ENCODE measurements around the gene P2RX6. TPM values are rescaled to one million over a fixed set of nuclear protein-coding genes. Genes with fewer than 3 reads are reported as not detected.

The P2RX6 gene
- total and polyA plus RNA-seq, 4 donors, result 0.05 to 0.59 (median 0.33) TPM

DNA sequence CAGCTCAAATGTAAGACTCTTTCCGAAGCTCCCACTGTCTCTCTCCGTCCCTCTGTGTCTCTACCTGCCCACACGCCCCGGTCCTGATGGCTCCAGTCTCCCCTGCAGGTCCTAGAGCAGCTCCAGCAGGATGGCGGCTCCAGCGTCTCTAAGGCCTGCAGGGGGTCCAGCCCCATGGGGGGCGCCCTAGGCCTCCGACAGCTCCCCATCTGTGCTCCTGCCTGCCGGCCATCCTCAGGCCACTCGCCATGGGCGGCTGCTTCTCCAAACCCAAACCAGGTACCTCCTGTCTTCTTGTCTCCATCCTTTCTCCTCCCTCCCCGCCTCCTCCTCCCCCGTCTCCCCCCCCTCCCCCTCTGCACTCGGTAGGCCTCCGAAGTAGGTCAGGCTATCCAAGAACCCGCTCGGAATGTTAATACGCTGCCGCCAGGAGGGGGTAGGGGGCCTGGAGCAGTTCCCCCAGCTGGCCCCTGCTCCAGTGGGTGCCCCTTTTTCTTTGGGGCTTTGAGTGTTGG is 47.2 kb upstream of the P2RX6 start:
- H3K36me3 ChIP-seq (ENCODE audit: control insufficient read depth in 4 of 4, insufficient read depth in 3 of 4, low read depth in 1 of 4, low read length in 3 of 4), result no peaks in the 10 kb centered on the region
- H3K27ac ChIP-seq (ENCODE audit: low read depth in 1 of 2, low read length in 2 of 2), result no peak overlapping the region
- H3K27me3 ChIP-seq (ENCODE audit: control insufficient read depth in 4 of 4, insufficient read depth in 4 of 4, low read length in 3 of 4), result no peaks in the 10 kb centered on the region
- H3K4me3 ChIP-seq (ENCODE audit: low read depth in 1 of 3, low read length in 3 of 3), result no peak overlapping the region
- H3K9ac ChIP-seq (ENCODE audit: low read depth in 1 of 2, low read length in 2 of 2), result no peak overlapping the region
- TF ChIP-seq NR2F2 (IDR thresholded peaks at IDR 0.05) (no peak), YY1 (IDR thresholded peaks at IDR 0.05) (no peak), FOXA1 (IDR thresholded peaks at IDR 0.05) (no peak), HNF4G (IDR thresholded peaks at IDR 0.05) (no peak), EGR1 (IDR thresholded peaks at IDR 0.05; ENCODE audit: low read depth in 2 of 2) (no peak), RAD21 (IDR thresholded peaks at IDR 0.05) (no peak), GABPA (IDR thresholded peaks at IDR 0.05 in 1 of 2, conservative IDR thresholded peaks at IDR 0.05 in 1 of 2) (no peak), HNF4A (conservative IDR thresholded peaks at IDR 0.05) (no peak)
- TF ChIP-seq, protein P1, sequence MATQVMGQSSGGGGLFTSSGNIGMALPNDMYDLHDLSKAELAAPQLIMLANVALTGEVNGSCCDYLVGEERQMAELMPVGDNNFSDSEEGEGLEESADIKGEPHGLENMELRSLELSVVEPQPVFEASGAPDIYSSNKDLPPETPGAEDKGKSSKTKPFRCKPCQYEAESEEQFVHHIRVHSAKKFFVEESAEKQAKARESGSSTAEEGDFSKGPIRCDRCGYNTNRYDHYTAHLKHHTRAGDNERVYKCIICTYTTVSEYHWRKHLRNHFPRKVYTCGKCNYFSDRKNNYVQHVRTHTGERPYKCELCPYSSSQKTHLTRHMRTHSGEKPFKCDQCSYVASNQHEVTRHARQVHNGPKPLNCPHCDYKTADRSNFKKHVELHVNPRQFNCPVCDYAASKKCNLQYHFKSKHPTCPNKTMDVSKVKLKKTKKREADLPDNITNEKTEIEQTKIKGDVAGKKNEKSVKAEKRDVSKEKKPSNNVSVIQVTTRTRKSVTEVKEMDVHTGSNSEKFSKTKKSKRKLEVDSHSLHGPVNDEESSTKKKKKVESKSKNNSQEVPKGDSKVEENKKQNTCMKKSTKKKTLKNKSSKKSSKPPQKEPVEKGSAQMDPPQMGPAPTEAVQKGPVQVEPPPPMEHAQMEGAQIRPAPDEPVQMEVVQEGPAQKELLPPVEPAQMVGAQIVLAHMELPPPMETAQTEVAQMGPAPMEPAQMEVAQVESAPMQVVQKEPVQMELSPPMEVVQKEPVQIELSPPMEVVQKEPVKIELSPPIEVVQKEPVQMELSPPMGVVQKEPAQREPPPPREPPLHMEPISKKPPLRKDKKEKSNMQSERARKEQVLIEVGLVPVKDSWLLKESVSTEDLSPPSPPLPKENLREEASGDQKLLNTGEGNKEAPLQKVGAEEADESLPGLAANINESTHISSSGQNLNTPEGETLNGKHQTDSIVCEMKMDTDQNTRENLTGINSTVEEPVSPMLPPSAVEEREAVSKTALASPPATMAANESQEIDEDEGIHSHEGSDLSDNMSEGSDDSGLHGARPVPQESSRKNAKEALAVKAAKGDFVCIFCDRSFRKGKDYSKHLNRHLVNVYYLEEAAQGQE (IDR thresholded peaks at IDR 0.05), result no peak
- TF ChIP-seq, protein P2, sequence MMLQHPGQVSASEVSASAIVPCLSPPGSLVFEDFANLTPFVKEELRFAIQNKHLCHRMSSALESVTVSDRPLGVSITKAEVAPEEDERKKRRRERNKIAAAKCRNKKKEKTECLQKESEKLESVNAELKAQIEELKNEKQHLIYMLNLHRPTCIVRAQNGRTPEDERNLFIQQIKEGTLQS (IDR thresholded peaks at IDR 0.05), result no peak
- TF ChIP-seq, protein P3, sequence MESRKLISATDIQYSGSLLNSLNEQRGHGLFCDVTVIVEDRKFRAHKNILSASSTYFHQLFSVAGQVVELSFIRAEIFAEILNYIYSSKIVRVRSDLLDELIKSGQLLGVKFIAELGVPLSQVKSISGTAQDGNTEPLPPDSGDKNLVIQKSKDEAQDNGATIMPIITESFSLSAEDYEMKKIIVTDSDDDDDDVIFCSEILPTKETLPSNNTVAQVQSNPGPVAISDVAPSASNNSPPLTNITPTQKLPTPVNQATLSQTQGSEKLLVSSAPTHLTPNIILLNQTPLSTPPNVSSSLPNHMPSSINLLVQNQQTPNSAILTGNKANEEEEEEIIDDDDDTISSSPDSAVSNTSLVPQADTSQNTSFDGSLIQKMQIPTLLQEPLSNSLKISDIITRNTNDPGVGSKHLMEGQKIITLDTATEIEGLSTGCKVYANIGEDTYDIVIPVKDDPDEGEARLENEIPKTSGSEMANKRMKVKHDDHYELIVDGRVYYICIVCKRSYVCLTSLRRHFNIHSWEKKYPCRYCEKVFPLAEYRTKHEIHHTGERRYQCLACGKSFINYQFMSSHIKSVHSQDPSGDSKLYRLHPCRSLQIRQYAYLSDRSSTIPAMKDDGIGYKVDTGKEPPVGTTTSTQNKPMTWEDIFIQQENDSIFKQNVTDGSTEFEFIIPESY (IDR thresholded peaks at IDR 0.05), result no peak
- peaks cover 3 to 13% (median 4%) of the 10 kb centered on the region in 4 donors for H3K4me1 ChIP-seq (ENCODE audit: control insufficient read depth in 4 of 4, insufficient read depth in 4 of 4, low read length in 3 of 4)
- no peak for DNase-seq (ENCODE audit: low spot score)
- WGBS, result 77% methylated on average over 19 of the region's 19 CpGs
- no peaks in the 10 kb centered on the region for H3K9me3 ChIP-seq (ENCODE audit: control insufficient read depth in 4 of 4, low read length in 3 of 4)

DNA sequence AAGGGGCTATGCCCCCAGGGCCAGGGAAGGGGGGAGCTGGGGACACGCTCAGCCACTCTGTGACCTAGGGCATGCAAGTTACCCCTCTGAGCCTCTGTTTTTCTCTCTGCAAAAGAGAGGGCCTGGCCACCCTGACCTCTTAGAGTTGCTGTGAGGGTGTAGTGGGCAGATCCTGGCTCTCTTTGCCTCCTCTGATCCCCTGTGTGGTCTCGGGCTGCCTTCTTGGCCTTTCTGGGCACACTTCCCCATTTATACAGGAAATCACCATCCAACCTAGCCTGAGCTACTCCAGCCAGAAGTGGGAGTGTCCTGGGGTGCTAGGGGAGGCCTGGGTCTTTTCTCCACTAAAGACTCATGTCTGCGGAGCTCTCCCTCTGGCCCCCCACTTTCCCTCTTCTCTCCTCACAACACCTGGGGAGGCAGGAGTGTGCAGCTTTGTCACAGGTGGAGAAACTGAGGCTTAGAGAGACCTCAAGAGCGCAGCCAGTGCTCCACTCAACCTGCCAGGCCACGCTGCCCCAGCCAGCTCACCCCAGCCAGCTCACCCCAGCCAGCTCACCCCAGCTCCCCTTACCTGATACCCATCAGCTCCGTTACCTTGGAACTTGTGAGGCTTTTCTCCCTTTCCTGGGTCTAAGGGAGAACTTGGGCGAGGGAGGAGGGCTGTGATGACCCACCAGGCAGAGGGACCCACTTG is 46.5 kb upstream of the P2RX6 start:
- Histone ChIP-seq H3K4me1 (ENCODE audit: control insufficient read depth in 4 of 4, insufficient read depth in 4 of 4, low read length in 3 of 4) (peaks cover 3 to 13% (median 4%) of the 10 kb centered on the region in 4 donors), H3K27ac (ENCODE audit: low read depth in 1 of 2, low read length in 2 of 2) (no peak overlapping the region), H3K36me3 (ENCODE audit: control insufficient read depth in 4 of 4, insufficient read depth in 3 of 4, low read depth in 1 of 4, low read length in 3 of 4) (no peaks in the 10 kb centered on the region), H3K9ac (ENCODE audit: low read depth in 1 of 2, low read length in 2 of 2) (no peak overlapping the region), H3K9me3 (ENCODE audit: control insufficient read depth in 4 of 4, low read length in 3 of 4) (no peaks in the 10 kb centered on the region), H3K4me3 (ENCODE audit: low read depth in 1 of 3, low read length in 3 of 3) (no peak overlapping the region), H3K27me3 (ENCODE audit: control insufficient read depth in 4 of 4, insufficient read depth in 4 of 4, low read length in 3 of 4) (no peaks in the 10 kb centered on the region)
- DNase-seq (ENCODE audit: low spot score), result no peak
- 89% methylated on average over 7 of the region's 7 CpGs for WGBS
- TF ChIP-seq TAF1 (conservative IDR thresholded peaks at IDR 0.05) (no peak), RXRA (IDR thresholded peaks at IDR 0.05) (no peak), YY1 (IDR thresholded peaks at IDR 0.05) (no peak), GABPA (IDR thresholded peaks at IDR 0.05 in 1 of 2, conservative IDR thresholded peaks at IDR 0.05 in 1 of 2) (no peak), FOXA2 (IDR thresholded peaks at IDR 0.05) (no peak), NR2F2 (IDR thresholded peaks at IDR 0.05) (no peak), HNF4G (IDR thresholded peaks at IDR 0.05) (no peak), SP1 (IDR thresholded peaks at IDR 0.05) (no peak), HNF4A (conservative IDR thresholded peaks at IDR 0.05) (no peak), FOXA1 (IDR thresholded peaks at IDR 0.05) (no peak), EGR1 (IDR thresholded peaks at IDR 0.05; ENCODE audit: low read depth in 2 of 2) (no peak)
- TF ChIP-seq, protein P4, sequence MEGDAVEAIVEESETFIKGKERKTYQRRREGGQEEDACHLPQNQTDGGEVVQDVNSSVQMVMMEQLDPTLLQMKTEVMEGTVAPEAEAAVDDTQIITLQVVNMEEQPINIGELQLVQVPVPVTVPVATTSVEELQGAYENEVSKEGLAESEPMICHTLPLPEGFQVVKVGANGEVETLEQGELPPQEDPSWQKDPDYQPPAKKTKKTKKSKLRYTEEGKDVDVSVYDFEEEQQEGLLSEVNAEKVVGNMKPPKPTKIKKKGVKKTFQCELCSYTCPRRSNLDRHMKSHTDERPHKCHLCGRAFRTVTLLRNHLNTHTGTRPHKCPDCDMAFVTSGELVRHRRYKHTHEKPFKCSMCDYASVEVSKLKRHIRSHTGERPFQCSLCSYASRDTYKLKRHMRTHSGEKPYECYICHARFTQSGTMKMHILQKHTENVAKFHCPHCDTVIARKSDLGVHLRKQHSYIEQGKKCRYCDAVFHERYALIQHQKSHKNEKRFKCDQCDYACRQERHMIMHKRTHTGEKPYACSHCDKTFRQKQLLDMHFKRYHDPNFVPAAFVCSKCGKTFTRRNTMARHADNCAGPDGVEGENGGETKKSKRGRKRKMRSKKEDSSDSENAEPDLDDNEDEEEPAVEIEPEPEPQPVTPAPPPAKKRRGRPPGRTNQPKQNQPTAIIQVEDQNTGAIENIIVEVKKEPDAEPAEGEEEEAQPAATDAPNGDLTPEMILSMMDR (IDR thresholded peaks at IDR 0.05; ENCODE audit: low read depth, low read length, missing input control), result no peak
- TF ChIP-seq, protein P3 (IDR thresholded peaks at IDR 0.05), result no peak
- TF ChIP-seq, protein P2 (IDR thresholded peaks at IDR 0.05), result no peak
- TF ChIP-seq, protein P5, sequence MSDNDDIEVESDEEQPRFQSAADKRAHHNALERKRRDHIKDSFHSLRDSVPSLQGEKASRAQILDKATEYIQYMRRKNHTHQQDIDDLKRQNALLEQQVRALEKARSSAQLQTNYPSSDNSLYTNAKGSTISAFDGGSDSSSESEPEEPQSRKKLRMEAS (IDR thresholded peaks at IDR 0.05), result no peak
